Measurements from ENCODE around the gene MED13. TPM values are rescaled to one million over a fixed set of nuclear protein-coding genes. Genes with fewer than 3 reads are reported as not detected.
A peak's percentile ranks its signal among the peaks of the same experiment; 100 is the strongest.

Gene MED13
- total RNA-seq, 4 donors from 2014 or later: 22.8 to 114 (median 86.3) TPM

GRCh38 chr17:62062944-62063343 is 2.1 kb downstream of the MED13 start:
- no peak for DNase-seq
- no peak for TF ChIP-seq POLR2A (IDR thresholded peaks at IDR 0.05)
- TF ChIP-seq, protein P1, sequence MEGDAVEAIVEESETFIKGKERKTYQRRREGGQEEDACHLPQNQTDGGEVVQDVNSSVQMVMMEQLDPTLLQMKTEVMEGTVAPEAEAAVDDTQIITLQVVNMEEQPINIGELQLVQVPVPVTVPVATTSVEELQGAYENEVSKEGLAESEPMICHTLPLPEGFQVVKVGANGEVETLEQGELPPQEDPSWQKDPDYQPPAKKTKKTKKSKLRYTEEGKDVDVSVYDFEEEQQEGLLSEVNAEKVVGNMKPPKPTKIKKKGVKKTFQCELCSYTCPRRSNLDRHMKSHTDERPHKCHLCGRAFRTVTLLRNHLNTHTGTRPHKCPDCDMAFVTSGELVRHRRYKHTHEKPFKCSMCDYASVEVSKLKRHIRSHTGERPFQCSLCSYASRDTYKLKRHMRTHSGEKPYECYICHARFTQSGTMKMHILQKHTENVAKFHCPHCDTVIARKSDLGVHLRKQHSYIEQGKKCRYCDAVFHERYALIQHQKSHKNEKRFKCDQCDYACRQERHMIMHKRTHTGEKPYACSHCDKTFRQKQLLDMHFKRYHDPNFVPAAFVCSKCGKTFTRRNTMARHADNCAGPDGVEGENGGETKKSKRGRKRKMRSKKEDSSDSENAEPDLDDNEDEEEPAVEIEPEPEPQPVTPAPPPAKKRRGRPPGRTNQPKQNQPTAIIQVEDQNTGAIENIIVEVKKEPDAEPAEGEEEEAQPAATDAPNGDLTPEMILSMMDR (IDR thresholded peaks at IDR 0.05): no peak
- peak overlapping the region; percentile 7 to 81 for H3K4me3 ChIP-seq
- intact Hi-C loops (cut with DNase I; ENCODE audit: low total_unique reads): no loop called here
- H3K27ac ChIP-seq: no peak overlapping the region
- H3K27me3 ChIP-seq: no peaks in the 10 kb centered on the region
- H3K36me3 ChIP-seq: no peaks in the 10 kb centered on the region
- peaks cover 4 to 7% of the 10 kb centered on the region in 2 donors for H3K4me1 ChIP-seq
- H3K9me3 ChIP-seq: no peaks in the 10 kb centered on the region

- Histone ChIP-seq H3K27me3 (no peaks in the 10 kb centered on the region), H3K4me3 (peak overlapping the region in 1 of 2 donors; percentile 7), H3K27ac (no peak overlapping the region), H3K9me3 (no peaks in the 10 kb centered on the region), H3K4me1 (peaks cover 4 to 7% of the 10 kb centered on the region in 2 donors), H3K36me3 (no peaks in the 10 kb centered on the region)
- no peak for DNase-seq
- intact Hi-C loops (cut with DNase I; ENCODE audit: low total_unique reads): no loop called here
- no peak for TF ChIP-seq POLR2A (IDR thresholded peaks at IDR 0.05)
- TF ChIP-seq, protein P1 (IDR thresholded peaks at IDR 0.05): no peak
Observed at GRCh38 chr17:62062302-62062701, 2.8 kb downstream of the MED13 start.

GRCh38 chr17:62059414-62059813 is 5.7 kb downstream of the MED13 start:
- no peak for DNase-seq
- no peak overlapping the region for H3K4me3 ChIP-seq
- no peak for TF ChIP-seq POLR2A (IDR thresholded peaks at IDR 0.05)
- TF ChIP-seq, protein P1 (IDR thresholded peaks at IDR 0.05): no peak
- no peaks in the 10 kb centered on the region for H3K36me3 ChIP-seq
- peaks cover 4 to 7% of the 10 kb centered on the region in 2 donors for H3K4me1 ChIP-seq
- no peaks in the 10 kb centered on the region for H3K9me3 ChIP-seq
- H3K27ac ChIP-seq: no peak overlapping the region
- H3K27me3 ChIP-seq: no peaks in the 10 kb centered on the region
- intact Hi-C loops (cut with DNase I; ENCODE audit: low total_unique reads): no loop called here

DNA sequence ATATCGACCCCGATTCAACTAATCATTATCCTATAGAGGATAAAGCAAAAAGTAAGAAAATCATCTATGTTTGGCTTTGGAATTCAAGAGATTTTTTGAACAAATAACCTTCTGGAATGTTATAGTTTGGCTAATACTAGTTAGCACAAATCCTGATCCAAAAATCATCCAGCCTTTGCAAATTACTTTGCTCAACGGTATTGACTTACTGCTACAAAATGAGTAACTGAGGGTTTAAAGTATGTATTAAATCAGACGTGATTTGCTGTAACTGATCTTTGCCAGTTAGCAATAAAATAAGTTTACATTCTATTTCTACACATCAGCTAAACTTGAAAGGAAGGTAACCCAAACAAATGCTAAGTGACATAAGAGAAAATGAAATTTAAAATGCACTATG is 6.5 kb downstream of the MED13 start:
- H3K9me3 ChIP-seq: no peaks in the 10 kb centered on the region
- H3K27ac ChIP-seq: no peak overlapping the region
- H3K4me3 ChIP-seq: no peak overlapping the region
- no peaks in the 10 kb centered on the region for H3K36me3 ChIP-seq
- intact Hi-C loops (cut with DNase I; ENCODE audit: low total_unique reads): no loop called here
- DNase-seq: no peak
- no peaks in the 10 kb centered on the region for H3K27me3 ChIP-seq
- no peak for TF ChIP-seq POLR2A (IDR thresholded peaks at IDR 0.05)
- TF ChIP-seq, protein P1 (IDR thresholded peaks at IDR 0.05): no peak
- H3K4me1 ChIP-seq: peaks cover 4 to 12% of the 10 kb centered on the region in 2 donors

DNA sequence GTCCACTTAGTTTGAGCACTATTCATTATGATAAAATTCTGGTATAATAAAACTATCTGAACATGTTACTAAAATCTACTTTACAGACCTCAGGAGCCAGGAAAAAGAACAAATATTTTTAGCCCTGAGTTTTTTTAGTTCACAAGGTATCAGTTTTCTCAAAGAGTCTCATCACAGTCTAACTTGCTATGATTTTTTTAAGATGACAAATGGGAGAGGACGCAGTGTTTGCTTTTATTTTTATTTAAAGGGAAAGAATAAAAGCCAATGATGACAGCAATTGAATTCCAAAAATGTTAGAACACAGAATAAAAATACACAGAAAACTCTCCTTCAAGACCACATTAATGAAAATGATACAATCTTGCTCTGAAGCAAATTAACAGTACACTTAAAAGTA is 7.4 kb downstream of the MED13 start:
- Histone ChIP-seq H3K9me3 (no peaks in the 10 kb centered on the region), H3K4me1 (peaks cover 0 to 13% of the 10 kb centered on the region in 2 donors), H3K27ac (peak overlapping the region in 1 of 2 donors; percentile 31), H3K27me3 (no peaks in the 10 kb centered on the region), H3K36me3 (no peaks in the 10 kb centered on the region), H3K4me3 (no peak overlapping the region)
- DNase-seq: no peak
- no peak for TF ChIP-seq POLR2A (IDR thresholded peaks at IDR 0.05)
- TF ChIP-seq, protein P1 (IDR thresholded peaks at IDR 0.05): no peak
- intact Hi-C loops (cut with DNase I; ENCODE audit: low total_unique reads): no loop called here

Measured in uterus (tissue), 4 donors.